GM04503 (cell line): ENCODE results near the gene BHLHA15.

Experiments used
- DNase-seq: peaks from one replicate; pipeline ENCODE4 v3.0.0-alpha.2; 2012; ENCODE audit warnings: low read depth

The BHLHA15 gene

GRCh38 chr7:98225913-98226614 lies 14.8 kb downstream of the BHLHA15 start:
- DNase-seq = no peak

GRCh38 chr7:98227939-98228338 lies 16.7 kb downstream of the BHLHA15 start:
- no peak for DNase-seq

DNA sequence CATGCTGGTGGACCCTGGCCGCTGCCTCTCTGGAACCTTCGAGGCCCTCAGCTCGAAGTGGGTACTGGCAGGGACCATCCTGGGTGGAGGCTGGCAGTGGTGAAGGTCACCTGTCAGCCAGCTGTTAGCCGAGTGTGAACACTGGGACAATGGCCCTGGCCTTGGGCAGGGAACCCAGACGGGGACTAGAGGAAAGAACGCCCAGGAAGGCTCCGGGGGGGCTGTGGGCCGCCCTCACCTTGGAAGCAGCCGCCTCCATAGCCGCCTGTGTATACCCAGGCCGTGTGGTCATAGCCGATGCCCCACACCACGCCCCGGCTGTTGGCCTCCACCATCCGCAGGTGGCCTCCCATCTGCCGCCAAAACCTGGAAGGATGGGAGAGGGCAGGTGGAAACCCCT lies 17.6 kb downstream of the BHLHA15 start:
- DNase-seq = no peak

GRCh38 chr7:98229441-98229840 lies 18.2 kb downstream of the BHLHA15 start:
- DNase-seq = no peak

- DNase-seq = no peak
Measured at GRCh38 chr7:98229991-98230745, 18.9 kb downstream of the BHLHA15 start.

DNA sequence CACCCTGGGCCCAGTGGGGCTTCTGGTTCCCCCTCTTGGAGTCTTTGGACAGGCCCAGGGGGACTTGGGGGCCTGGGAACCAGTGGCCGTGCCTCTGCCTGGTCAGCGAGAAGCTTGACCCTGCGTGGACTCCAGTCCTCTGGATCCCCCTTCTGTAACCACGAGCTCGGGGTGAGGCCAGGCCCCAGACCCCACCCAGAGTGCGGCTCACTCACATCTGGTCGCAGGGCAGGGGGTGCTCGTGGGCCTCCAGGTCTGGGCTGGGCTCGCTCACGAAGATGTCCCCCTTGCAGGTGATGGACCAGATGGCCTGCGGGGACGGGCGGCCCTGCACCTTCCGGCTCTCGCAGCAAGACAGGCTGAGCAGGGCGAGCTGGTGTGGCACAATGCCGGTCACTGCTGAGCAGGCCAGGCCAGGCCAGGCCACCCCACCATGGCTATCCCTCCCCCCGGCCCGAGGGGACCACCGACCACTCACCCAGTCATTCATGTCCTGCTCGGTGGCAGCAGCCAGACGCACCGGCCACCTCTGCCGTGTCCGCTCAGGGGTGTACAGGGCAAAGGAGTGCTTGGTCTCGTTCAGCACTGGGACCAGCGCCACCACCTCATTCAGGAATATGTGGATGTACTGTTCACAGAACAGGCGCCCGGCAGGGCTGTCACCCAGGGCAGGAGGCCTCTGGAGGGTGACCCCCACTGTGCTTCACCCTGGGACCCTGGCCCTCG lies 19.7 kb downstream of the BHLHA15 start:
- DNase-seq = no peak

DNA sequence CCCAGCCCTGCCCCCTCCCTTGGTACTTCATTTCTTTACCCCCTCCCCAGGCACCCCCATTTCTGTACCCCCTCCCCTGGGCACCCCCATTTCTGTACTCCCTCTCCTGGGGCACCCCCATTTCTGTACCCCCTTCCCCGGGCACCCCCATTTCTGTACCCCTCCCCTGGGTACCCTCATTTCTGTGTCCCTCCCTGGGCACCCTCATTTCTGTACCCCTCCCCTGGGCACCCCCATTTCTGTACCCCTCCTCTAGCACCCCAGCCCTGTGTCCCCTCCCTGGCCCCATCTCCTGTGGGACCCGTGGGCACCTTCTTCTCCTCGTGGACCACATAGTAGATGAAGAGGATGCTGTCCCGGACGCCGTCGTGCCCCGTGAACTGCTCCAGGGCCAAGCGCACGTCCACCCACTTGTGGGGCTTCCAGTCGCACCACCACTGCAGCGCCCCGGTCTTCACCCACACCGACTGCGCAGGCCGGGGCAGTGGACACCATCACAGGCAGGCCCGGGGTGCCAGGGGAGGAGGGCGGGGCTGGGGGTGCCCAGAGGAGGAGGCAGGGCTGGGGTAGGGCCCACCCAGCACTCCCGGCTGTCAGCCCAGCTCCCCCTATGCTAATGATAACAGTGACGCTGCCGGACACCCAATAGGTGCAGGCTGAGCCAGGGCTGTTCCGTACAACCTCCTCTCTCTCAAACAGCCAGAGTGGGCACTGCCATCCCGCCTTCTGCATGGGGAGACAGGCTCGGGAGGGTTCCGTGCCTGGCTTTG lies 20.4 kb downstream of the BHLHA15 start:
- DNase-seq = no peak

GRCh38 chr7:98232263-98232585 lies 21.0 kb downstream of the BHLHA15 start:
- DNase-seq = no peak

GRCh38 chr7:98232799-98233198 lies 21.6 kb downstream of the BHLHA15 start:
- no peak for DNase-seq

- no peak for DNase-seq
Measured at GRCh38 chr7:98233219-98234070, 22.2 kb downstream of the BHLHA15 start.

GRCh38 chr7:98234429-98235147 lies 23.3 kb downstream of the BHLHA15 start:
- DNase-seq = no peak

DNA sequence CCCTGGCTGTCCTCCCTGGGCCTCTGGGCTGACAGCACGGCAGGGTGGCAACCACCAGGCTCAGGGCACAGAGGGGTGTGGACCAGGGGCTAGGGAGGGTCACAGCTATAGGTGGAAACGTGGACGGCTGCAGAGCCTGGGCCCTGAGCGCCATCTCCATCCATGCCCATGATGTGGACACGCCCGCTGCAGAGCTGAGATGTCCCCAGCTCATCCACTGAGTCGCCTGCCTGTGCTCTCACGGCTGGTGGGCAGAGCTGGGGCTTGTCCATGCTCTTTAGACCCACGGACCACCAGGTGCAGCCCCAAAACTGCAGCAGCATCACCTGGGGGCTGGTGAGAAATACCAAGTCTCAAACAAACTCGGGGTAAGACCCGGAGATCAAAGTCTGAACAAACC lies 24.7 kb downstream of the BHLHA15 start:
- no peak for DNase-seq

DNA sequence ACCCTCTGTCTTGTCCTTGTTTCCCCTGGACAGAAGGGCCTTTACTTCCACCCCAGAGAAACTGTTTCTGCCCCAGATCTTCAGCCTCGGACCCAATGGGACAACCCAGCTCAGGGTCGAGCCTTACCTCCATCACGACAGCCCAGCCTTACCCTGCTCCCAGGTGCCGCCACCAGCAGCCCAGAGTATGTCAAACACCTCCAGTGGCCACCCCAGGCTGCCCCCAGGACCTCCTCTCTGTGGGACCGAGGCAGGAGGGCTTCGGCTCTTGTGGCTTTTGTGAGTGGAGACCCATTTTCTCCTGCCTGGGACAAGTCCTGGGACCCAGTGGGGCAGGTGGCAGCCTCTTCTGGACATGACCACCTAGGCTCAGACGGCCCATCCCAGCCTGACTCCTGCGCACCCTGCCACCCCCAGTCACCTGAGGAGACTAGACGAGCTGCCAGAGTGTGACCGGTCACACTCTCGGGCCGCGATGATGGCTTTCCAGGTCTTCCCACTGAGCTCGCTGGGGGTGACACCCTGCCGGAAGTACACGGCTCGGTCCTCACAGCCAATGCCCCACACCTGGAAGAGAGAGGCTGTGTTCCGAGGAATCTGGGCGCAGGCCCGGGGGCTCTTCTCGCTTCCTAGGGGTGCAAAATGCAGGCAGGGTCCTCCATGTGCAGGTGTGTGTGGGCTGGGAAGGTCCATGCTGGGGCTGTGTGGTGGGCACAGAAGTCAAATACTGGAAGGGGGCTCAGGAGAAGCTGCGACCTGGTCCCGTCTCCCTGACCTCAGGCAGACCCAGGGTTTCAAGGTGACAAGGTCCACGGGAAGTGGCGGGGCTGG lies 25.3 kb downstream of the BHLHA15 start:
- DNase-seq = no peak

DNA sequence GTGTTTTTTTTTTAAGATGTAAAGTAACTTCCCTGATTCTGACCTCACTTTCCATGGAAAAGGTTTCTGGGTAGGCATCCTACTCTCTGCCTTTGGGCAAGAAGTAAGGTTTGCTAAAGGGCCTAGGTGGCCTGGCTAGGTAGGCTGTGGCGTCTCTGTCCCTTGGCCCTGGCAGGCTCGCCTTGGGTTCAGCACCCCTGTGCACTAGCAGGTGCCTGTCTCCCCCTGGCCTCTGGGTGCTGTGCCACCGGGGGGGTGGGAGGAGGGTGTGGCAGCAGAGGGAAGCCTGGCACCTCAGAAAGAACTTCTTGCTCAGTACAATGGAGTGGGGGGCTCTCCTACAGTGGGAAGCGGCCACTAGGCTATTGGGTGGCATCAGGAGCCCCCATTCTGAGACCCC lies 26.8 kb downstream of the BHLHA15 start:
- DNase-seq = no peak

DNA sequence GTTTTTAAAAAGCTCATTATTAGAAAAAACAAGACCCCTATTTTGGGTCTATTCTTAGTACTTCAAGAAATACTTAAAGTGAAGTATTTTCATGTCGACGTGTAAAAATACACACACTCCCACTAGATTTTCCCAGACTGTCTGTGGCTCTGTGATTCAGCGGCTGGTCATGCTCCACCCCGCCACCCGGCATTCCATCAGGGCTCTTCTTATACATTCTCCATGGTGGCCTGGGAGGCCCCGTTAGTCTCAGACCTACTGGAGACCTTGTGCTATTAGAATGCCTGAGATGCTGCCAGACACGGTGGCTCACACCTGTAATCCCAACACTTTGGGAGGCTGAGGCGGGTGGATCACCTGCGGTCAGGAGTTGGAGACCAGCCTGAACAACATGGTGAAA lies 27.7 kb downstream of the BHLHA15 start:
- no peak for DNase-seq

DNA sequence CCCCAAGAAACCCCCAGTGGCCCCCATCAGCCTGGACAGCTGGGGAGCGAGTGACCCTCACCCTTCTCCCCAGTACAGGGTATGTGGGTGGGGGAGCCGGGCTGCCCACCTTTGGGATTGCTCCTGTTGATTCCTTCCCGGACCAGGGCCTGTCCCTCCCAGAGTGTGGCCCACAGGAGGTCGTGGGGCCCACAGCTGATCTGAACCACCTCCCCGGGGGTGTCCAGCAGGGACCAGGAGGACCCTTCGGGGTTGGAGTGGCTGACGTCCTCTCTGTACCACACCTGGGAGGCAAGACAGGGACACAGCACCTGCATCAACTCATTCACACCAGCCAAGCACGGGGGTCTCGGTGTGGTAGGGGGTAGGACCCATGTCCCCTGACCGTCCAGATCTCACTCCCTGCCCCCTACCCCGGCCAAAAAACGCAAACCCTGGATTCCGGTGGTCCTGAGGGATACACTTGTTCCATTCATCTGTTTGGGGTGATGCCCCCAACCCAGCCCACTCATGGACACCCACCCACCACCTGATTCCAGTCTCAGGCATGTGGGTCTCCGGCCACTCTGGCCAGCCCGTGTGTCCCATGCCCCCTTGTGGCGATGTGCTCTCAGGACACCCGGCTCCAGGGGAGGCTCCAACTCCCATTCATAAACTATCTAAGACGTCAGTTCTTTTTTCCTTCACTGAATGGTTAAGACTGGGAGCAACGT lies 29.9 kb downstream of the BHLHA15 start:
- no peak for DNase-seq

GRCh38 chr7:98241674-98242241 lies 30.5 kb downstream of the BHLHA15 start:
- DNase-seq = no peak

DNA sequence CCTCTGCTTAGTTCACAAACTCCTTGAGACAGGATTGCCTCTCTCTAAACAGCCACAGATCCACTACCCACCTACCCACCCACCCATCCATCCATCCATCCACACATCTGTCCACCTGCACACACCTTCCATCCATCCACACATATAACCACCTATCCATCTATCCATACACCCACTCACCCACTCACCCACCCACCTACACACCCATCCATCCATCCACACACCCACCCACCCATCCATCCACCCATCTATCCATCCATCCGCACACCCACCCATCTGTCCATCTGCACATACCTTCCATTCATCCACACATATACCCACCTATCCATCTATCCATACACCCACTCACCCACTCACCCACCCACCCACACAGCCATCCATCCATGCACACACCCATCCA lies 31.1 kb downstream of the BHLHA15 start:
- DNase-seq = no peak

DNA sequence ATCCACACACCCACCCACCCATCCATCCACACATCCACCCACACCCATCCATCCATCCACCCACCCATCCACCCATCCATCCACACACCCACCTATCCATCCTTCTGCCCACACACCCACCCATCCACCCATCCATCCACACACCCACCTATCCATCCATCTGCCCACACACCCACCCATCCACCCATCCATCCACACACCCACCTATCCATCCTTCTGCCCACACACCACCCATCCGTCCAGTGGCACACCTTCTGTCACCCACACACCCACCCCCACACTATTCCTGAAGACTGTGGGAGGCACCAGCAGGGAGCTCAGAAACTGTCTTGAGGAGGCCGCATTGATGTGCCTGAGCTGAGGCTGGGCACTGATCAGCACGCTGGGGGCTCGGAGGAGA lies 31.7 kb downstream of the BHLHA15 start:
- DNase-seq = no peak
